H9 (cell line): ENCODE data around the gene RALBP1. TPM values are rescaled to one million over a fixed set of nuclear protein-coding genes. Genes with fewer than 3 reads are reported as not detected.
A peak's percentile ranks its signal among the peaks of the same experiment; 100 is the strongest.

Source experiments
- DNase-seq: peaks from one replicate; pipeline ENCODE4 v3.0.0-alpha.2; 2017
- H2AFZ ChIP-seq: one replicate; pipeline ENCODE4 v1.6.1; 2013; ENCODE audit warnings: mild to moderate bottlenecking, low read length, control low read depth, moderate library complexity
- H2AK5ac ChIP-seq: 2 replicates; pipeline ENCODE4 v1.6.1; 2013; ENCODE audit warnings: low read length, control low read depth, mixed read lengths; ENCODE audit not compliant: insufficient read length
- H2BK120ac ChIP-seq: one replicate; pipeline ENCODE4 v1.6.1; 2013; ENCODE audit warnings: low read depth, mild to moderate bottlenecking, low read length, control low read depth, inconsistent platforms; ENCODE audit not compliant: poor library complexity, severe bottlenecking
- H2BK12ac ChIP-seq: 2 replicates; pipeline ENCODE4 v1.6.1; 2013; ENCODE audit warnings: low read length, control low read depth, mixed read lengths, low read depth; ENCODE audit not compliant: insufficient read length
- H2BK15ac ChIP-seq: 2 replicates; pipeline ENCODE4 v1.6.1; 2013; ENCODE audit warnings: low read depth, low read length, control low read depth
- H2BK20ac ChIP-seq: one replicate; pipeline ENCODE4 v1.6.1; 2013; ENCODE audit warnings: low read depth, mild to moderate bottlenecking, low read length, control low read depth, inconsistent platforms; ENCODE audit not compliant: poor library complexity, severe bottlenecking
- H2BK5ac ChIP-seq: 2 replicates; pipeline ENCODE4 v1.6.1; 2013; ENCODE audit warnings: low read length, control low read depth, mixed read lengths; ENCODE audit not compliant: insufficient read length
- H3K14ac ChIP-seq: 2 replicates; pipeline ENCODE4 v1.6.1; 2013; ENCODE audit warnings: low read length, control low read depth; ENCODE audit not compliant: insufficient read depth
- H3K18ac ChIP-seq: 2 replicates; pipeline ENCODE4 v1.6.1; 2013; ENCODE audit warnings: low read depth, mild to moderate bottlenecking, mixed read lengths, low read length, control low read depth; ENCODE audit not compliant: insufficient read length
- H3K23ac ChIP-seq: 2 replicates; pipeline ENCODE4 v1.6.1; 2013; ENCODE audit warnings: low read length, control low read depth, mixed read lengths, low read depth; ENCODE audit not compliant: insufficient read length
- H3K23me2 ChIP-seq: 2 replicates; pipeline ENCODE4 v1.6.1; 2013; ENCODE audit warnings: low read depth, mild to moderate bottlenecking, mixed read lengths, low read length, control low read depth; ENCODE audit not compliant: insufficient read length, poor library complexity, severe bottlenecking
- H3K27ac ChIP-seq: 2 replicates; pipeline ENCODE4 v1.5.1; 2013; ENCODE audit warnings: low read length, control low read depth, mixed read lengths, low read depth; ENCODE audit not compliant: insufficient read length
- H3K27me3 ChIP-seq: 2 replicates; pipeline ENCODE4 v1.6.1; 2013; ENCODE audit warnings: low read length, control low read depth, inconsistent platforms; ENCODE audit not compliant: insufficient read depth
- H3K4ac ChIP-seq: 2 replicates; pipeline ENCODE4 v1.6.1; 2013; ENCODE audit warnings: low read depth, mild to moderate bottlenecking, control low read depth, inconsistent platforms, low read length, moderate library complexity
- H3K4me1 ChIP-seq: 2 replicates; pipeline ENCODE4 v1.6.1; 2013; ENCODE audit warnings: low read length, control low read depth, inconsistent platforms; ENCODE audit not compliant: insufficient read depth
- H3K4me2 ChIP-seq: 2 replicates; pipeline ENCODE4 v1.6.1; 2013; ENCODE audit warnings: low read length, control low read depth, mixed read lengths; ENCODE audit not compliant: insufficient read length, insufficient read depth
- H3K56ac ChIP-seq: 2 replicates; pipeline ENCODE4 v1.6.1; 2013; ENCODE audit warnings: low read depth, mild to moderate bottlenecking, mixed read lengths, low read length, control low read depth; ENCODE audit not compliant: insufficient read length
- H3K79me1 ChIP-seq: 2 replicates; pipeline ENCODE4 v1.6.1; 2013; ENCODE audit warnings: low read depth, mild to moderate bottlenecking, moderate library complexity, low read length, control low read depth, inconsistent platforms; ENCODE audit not compliant: insufficient read depth, poor library complexity, severe bottlenecking
- H3K79me2 ChIP-seq: 2 replicates; pipeline ENCODE4 v1.6.1; 2013; ENCODE audit warnings: low read length, control low read depth, inconsistent platforms; ENCODE audit not compliant: insufficient read depth
- H3K9ac ChIP-seq: 2 replicates; pipeline ENCODE4 v1.6.1; 2013; ENCODE audit warnings: low read length, control low read depth, mixed read lengths; ENCODE audit not compliant: insufficient read length; ENCODE audit errors: extremely low read depth
- H3K9me3 ChIP-seq: one replicate; pipeline ENCODE4 v1.6.1; 2013; ENCODE audit warnings: low read depth, low read length, inconsistent platforms; ENCODE audit not compliant: control insufficient read depth
- H3T11ph ChIP-seq: one replicate; pipeline ENCODE4 v1.6.1; 2013; ENCODE audit warnings: mild to moderate bottlenecking, low read length, control low read depth, inconsistent platforms
- H4K20me1 ChIP-seq: one replicate; pipeline ENCODE4 v1.6.1; 2013; ENCODE audit not compliant: control insufficient read depth, insufficient read length, insufficient read depth
- H4K5ac ChIP-seq: 2 replicates; pipeline ENCODE4 v1.6.1; 2013; ENCODE audit warnings: low read depth, mild to moderate bottlenecking, mixed read lengths, low read length, control low read depth; ENCODE audit not compliant: insufficient read length
- H4K8ac ChIP-seq: replicated peaks from 2 replicates; pipeline ENCODE4 v1.6.1; 2013; ENCODE audit warnings: low read length, control low read depth, mixed read lengths, low read depth; ENCODE audit not compliant: insufficient read length
- H4K91ac ChIP-seq: 2 replicates; pipeline ENCODE4 v1.6.1; 2013; ENCODE audit warnings: low read depth, mild to moderate bottlenecking, moderate library complexity, mixed read lengths, low read length, control low read depth; ENCODE audit not compliant: insufficient read length
- H3K27ac Mint-ChIP-seq, 3 experiments: 2 replicates in 2 of 3; 3 replicates in 1 of 3; pipeline ENCODE4 v1.8.0; 2020 to 2021; ENCODE audit warnings: mixed read lengths in 3 of 3, mild to moderate bottlenecking in 1 of 3, moderate library complexity in 1 of 3
- H3K27me3 Mint-ChIP-seq: 2 replicates; pipeline ENCODE4 v1.8.0; 2021; ENCODE audit warnings: low read depth, mild to moderate bottlenecking, moderate library complexity, mixed read lengths
- H3K36me3 Mint-ChIP-seq, 3 experiments: 2 replicates in 2 of 3; 3 replicates in 1 of 3; pipeline ENCODE4 v1.8.0; 2020 to 2021; ENCODE audit warnings: low read depth in 3 of 3, mixed read lengths in 3 of 3; ENCODE audit not compliant: insufficient read depth in 1 of 3
- H3K4me1 Mint-ChIP-seq, 2 experiments: 2 replicates each; pipeline ENCODE4 v1.8.0; 2020; ENCODE audit warnings: mixed read lengths in 2 of 2
- H3K4me3 Mint-ChIP-seq, 2 experiments: 2 replicates in 1 of 2; 3 replicates in 1 of 2; pipeline ENCODE4 v1.8.0; 2020 to 2021; ENCODE audit warnings: mild to moderate bottlenecking in 2 of 2, mixed read lengths in 2 of 2, moderate library complexity in 1 of 2
- H3K9me3 Mint-ChIP-seq, 2 experiments: 2 replicates in 1 of 2; 3 replicates in 1 of 2; pipeline ENCODE4 v1.8.0; 2020; ENCODE audit warnings: mild to moderate bottlenecking in 2 of 2, mixed read lengths in 2 of 2, moderate library complexity in 1 of 2
- total RNA-seq: library from RNA; stranded (reverse); gene quantifications from 2 replicates; pipeline ENCODE4 v1.2.1, GENCODE V29; 2021
- TF ChIP-seq, protein P1 (sequence below): fragments of 200-600 bp; sonication (generic); conservative IDR thresholded peaks from 3 replicates; pipeline ENCODE4 v1.8.0; 2021; ENCODE audit warnings: antibody characterized with exemption, mild to moderate bottlenecking

The RALBP1 gene
- total RNA-seq, 1 experiment from 2014 or later, result 51.0 TPM

DNA sequence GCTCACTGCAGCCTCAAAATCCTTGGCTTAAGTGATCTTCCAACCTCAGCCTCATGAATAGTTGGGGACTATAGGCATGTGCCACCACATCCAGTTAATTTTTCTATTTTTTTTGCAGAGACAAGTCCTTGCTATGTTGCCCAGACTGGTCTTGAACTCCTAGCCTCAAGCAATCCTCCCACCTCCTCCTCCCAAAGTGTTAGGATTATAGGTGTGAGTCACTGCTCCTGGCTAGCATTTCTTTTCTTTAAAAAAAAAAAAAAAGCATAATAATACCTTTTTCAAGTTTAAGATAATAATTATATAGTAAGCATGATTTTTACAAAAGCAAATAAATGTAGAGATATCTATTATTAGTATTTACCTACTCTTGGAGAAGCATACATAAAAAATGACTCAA lies 103.0 kb downstream of the RALBP1 start:
- no peak overlapping the region for H2BK20ac ChIP-seq
- H3K4me1 Mint-ChIP-seq, result peaks cover 16 to 20% of the 10 kb centered on the region in 2 experiments
- H3K36me3 Mint-ChIP-seq, result peaks cover 23 to 44% (median 44%) of the 10 kb centered on the region in 3 experiments; a peak in 6 of 7 replicates
- 0 out of 2 replicates have a peak, but pooled peaks cover 2% of the 10 kb centered on the region for H3K4me1 ChIP-seq
- H2AFZ ChIP-seq, result no peak overlapping the region
- TF ChIP-seq, protein P1, sequence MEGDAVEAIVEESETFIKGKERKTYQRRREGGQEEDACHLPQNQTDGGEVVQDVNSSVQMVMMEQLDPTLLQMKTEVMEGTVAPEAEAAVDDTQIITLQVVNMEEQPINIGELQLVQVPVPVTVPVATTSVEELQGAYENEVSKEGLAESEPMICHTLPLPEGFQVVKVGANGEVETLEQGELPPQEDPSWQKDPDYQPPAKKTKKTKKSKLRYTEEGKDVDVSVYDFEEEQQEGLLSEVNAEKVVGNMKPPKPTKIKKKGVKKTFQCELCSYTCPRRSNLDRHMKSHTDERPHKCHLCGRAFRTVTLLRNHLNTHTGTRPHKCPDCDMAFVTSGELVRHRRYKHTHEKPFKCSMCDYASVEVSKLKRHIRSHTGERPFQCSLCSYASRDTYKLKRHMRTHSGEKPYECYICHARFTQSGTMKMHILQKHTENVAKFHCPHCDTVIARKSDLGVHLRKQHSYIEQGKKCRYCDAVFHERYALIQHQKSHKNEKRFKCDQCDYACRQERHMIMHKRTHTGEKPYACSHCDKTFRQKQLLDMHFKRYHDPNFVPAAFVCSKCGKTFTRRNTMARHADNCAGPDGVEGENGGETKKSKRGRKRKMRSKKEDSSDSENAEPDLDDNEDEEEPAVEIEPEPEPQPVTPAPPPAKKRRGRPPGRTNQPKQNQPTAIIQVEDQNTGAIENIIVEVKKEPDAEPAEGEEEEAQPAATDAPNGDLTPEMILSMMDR, result no peak
- no peaks in the 10 kb centered on the region for H3K79me2 ChIP-seq
- no peak overlapping the region for H4K8ac ChIP-seq
- no peak overlapping the region for H3K27ac ChIP-seq
- no peaks in the 10 kb centered on the region for H3K79me1 ChIP-seq
- no peaks in the 10 kb centered on the region for H3K23me2 ChIP-seq
- no peak overlapping the region for H3T11ph ChIP-seq
- H3K9me3 Mint-ChIP-seq, result peaks cover 0 to 3% of the 10 kb centered on the region in 2 experiments; a peak in 2 of 5 replicates
- no peaks in the 10 kb centered on the region for H3K27me3 Mint-ChIP-seq
- H3K9me3 ChIP-seq, result no peaks in the 10 kb centered on the region
- no peak overlapping the region for H2BK5ac ChIP-seq
- H2BK15ac ChIP-seq, result no peak overlapping the region
- H3K18ac ChIP-seq, result no peak overlapping the region
- no peak overlapping the region for H3K4me2 ChIP-seq
- H3K4me3 Mint-ChIP-seq, result no peak overlapping the region
- no peak overlapping the region for H2AK5ac ChIP-seq
- H3K27me3 ChIP-seq, result no peaks in the 10 kb centered on the region
- no peak overlapping the region for H3K14ac ChIP-seq
- DNase-seq, result no peak
- H4K91ac ChIP-seq, result no peak overlapping the region
- H2BK12ac ChIP-seq, result no peak overlapping the region
- no peaks in the 10 kb centered on the region for H4K20me1 ChIP-seq
- no peak overlapping the region for H2BK120ac ChIP-seq
- no peak overlapping the region for H3K23ac ChIP-seq
- no peak overlapping the region for H4K5ac ChIP-seq
- no peak overlapping the region for H3K9ac ChIP-seq
- H3K4ac ChIP-seq, result no peak overlapping the region
- no peak overlapping the region for H3K56ac ChIP-seq
- peak overlapping the region in 2 of 3 experiments; percentile 65 to 84; a peak in 2 of 7 replicates for H3K27ac Mint-ChIP-seq
